HG03060 (cell line): ENCODE data around the gene FOXP2.
"Not testable (repeated sequence)": the region's sequence is repeated elsewhere in the genome, so short reads cannot be mapped to it uniquely, and the experiment has no call there.

Experiments used
- ATAC-seq: cut with Tn5 transposase; IDR thresholded peaks from one replicate; pipeline ENCODE4 v1.9.1; 2021; ENCODE audit warnings: low read depth, moderate number of reproducible peaks; ENCODE audit not compliant: unreplicated experiment

FOXP2 gene

DNA sequence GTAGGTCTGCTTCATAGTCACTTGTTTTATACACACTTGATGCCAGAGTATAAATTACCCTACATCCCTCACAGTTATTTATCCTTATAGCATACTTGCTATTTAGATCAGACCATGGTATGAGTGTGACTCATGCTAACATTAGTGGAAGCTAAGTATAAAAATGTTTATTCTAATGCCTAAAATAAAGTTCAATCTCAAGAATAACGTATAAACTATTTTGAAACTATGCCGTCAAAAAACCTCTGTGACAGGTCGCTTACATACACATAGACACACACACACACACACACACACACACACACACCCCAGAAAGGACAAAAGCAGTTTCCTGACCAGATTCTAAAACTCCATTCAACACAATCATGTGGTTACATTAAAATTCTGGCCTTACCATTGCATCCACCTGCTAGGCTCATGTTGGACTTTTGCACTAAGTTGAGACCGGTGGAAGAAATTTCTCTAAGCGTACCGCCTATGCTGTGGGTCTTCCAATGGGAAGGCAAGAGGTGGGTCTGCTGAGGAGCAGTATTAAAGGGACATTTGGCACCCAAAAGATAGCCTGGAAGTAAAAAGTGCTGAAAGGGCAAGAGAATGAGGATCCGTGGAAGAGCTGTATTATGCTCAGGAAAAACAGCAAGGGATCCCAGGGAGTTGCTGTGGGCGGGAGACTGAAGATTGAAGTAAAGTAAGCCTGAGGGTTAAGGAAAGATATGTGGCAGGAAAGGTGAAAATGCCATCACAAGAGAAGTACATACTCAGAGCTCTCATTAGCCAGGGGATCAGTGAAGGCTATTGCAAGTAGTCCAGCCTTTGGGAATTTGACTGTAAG, 5.0 kb downstream of the FOXP2 start:
- ATAC-seq: no peak

DNA sequence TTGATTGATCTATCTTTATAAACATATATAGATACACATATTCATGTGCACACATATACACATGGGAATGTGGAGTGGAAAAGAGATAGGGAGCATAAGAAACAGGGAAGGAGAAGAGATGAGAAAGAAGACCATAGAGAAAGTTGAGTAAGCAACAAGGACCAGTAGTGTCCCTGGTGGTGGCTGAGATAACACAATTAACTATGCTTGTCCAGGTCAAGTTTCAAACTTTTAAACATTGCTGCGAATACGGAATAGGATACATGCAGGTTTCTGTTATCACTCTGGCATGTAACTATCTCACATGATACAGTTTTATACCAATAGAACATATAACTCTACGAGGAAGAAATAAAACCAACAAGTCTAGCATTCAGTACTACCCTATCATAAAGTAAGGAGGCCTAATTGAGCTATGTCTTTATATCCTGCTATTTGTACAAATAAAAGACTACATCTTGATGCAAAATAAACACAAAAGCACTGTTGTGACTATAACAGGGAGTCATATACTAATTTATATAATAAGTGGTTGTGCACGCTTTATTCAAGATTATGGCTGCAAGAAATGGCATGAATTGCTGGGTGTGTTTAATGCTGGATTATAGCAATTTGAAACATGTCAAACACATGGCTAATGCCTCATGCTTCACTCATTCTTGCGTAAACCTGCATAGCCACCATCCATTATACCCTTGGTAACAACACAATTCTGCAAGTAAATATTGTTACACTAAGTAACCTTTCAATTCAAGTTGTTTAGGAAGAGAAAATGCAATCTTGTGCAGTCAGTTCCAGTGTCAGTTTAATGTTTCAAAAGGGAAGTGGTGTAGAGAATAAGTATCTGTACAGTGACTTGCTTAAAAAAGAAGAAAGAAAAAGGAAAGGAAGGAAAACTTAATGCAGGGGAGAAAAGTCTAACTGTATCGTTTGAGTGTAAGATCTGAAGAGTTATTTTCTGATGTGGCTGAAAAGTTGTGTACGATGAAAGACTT, 8.2 kb downstream of the FOXP2 start:
- no peak for ATAC-seq

GRCh38 chr7:114426382-114426781, 11.8 kb downstream of the FOXP2 start:
- ATAC-seq: no peak

GRCh38 chr7:114426824-114427223, 12.2 kb downstream of the FOXP2 start:
- ATAC-seq: no peak

DNA sequence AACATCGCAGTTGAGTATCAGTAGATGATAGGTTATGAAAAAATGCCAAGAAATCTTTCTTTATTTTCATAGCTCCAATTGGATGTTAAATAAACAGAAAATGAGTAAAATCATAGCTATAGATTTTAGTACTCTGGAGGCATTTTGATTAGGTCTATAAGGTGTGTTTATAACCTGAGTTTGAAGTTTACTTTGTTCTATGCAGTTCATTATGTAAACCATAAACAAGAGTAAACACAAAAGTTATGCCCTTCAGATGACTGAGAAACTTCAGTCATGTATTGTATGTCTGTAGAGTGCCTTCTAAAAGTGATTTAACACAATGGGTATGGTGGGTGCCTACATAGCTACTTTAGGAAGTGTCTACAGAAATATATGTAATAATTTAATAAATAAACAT, 13.6 kb downstream of the FOXP2 start:
- ATAC-seq: no peak

- no peak for ATAC-seq
These were observed 16.6 kb downstream of the FOXP2 start for GRCh38 chr7:114431189-114431588.

DNA sequence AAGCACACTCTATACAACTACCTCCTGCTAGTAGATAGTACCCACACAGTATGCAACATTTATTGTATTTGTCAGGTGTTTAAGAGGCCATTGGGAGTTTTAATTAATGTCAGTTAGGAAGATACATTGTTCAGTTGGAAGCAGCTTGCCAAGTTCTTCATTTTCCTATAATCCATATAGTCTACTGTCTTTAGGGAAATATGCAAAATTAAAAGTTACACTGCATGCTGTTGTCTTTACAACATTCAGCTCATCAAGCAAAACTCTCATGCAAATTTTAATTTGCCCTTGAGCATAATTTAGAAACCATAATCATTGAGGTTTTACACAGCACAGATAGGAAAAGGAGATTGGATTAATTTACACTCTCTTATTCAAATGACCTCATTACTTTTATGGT, 17.4 kb downstream of the FOXP2 start:
- no peak for ATAC-seq

DNA sequence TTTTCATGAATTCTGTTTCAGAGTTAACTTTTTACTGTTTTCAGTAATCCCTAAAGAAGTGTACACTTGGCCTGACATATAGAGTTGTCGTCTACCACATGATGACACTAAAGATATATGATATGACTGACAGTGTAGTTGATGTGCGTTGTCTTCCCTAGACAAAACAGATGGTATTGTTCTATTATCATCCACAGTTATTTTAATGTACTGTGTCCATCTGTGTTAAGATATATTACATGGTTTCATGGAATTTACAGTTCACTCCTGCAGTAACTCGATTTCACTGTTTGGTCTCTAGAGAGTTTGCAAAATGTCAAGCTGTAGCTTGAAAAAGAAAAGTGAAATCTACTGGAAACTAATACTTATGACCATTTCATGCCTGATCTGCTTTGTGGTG, 18.1 kb downstream of the FOXP2 start:
- ATAC-seq: no peak

GRCh38 chr7:114439581-114439980, 25.0 kb downstream of the FOXP2 start:
- ATAC-seq: no peak

DNA sequence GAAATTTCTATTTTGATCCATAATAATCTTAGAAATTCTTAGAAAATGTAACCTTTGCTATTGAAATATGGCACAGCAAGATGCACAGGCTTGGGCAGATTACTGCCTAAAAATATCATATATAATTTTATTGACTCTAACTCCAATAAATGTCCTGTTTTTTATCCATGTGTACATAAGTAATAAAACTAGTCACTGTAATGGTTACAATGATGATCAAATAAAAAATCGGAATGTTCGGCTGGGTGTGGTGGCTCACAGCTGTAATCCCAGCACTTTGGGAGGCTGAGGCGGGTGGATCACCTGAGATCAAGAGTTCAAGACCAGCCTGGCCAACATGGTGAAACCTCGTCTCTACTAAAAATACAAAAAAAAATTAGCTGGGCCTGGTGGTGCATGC, 26.3 kb downstream of the FOXP2 start:
- ATAC-seq: not testable (repeated sequence)

- ATAC-seq: no peak
These were observed 29.6 kb downstream of the FOXP2 start for GRCh38 chr7:114444196-114444595.

- ATAC-seq: no peak
These were observed 35.8 kb downstream of the FOXP2 start for GRCh38 chr7:114450431-114450830.

DNA sequence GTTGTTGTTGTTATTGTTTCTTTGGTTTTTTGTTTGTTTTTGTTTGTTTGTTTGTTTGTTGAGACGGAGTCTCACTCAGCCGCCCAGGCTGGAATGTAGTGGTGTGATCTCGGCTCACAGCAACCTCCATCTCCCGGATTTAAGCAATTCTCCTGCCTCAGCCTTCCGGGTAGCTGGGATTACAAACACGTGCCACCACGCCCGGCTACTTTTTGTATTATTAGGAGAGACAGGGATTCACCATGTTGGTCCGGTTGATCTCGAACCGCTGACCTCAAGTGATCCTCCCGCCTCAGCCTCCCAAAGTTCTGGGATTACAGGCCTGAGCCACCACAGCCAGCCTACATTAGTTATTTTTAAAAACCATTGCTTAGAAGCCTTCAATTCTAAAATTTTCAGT, 45.0 kb downstream of the FOXP2 start:
- no peak for ATAC-seq

DNA sequence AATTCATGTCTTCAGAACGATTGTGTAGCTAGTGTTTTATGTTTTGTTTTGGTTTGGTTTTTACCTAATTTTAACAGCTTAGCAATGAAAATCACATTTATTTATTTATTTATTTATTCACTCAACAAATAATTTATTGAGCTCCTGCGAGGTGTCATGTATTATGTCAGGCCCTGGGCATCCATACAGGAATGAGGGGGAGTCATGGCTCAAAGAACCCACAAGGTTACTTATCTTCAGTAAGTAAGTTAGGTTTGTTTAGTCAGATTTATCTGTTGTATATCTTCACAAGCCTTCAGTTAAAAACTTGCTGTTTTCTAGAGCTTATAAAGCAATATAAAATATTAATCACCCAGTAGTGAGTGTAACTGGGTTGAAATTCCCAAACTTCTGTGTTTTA, 45.4 kb downstream of the FOXP2 start:
- ATAC-seq: no peak

DNA sequence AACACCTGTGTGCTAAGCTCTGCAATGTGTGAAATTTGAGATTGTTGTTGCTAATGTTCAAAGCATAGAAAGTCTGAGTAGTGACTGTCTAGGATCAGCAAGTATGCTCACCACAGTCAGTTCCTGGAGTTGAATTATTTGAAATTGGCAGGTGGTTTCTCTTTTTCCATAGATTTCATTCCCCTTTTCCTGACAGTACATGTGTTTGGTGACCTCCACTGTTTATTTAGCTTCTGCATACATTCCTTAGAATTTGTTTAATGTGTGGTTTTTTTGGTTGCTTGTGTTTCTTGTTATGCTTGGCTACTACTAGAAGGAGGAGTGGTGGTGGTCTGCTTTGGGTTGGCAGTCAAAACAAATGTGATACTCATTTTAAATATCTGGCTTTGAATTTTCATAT, 52.3 kb downstream of the FOXP2 start:
- no peak for ATAC-seq

DNA sequence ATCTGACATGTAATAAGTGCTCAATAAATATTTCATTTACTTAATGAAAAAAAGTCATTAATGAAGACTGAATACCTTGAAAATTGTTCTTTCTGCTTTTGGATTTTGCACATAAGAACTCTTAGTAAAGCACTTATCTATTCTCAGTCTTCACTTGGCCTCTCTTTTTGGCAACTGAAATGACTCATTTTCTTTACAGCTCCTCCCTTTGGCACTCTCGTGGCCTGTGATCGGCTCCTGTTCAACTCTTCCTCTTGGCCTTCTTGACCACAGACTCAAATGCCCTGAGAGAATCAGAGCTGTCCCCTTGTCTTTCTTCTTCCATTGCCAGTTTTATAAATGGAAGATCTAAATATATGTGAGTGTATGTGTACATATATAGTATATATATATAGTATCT, 54.2 kb downstream of the FOXP2 start:
- no peak for ATAC-seq

- no peak for ATAC-seq
These were observed 58.4 kb downstream of the FOXP2 start for GRCh38 chr7:114472896-114473512.

GRCh38 chr7:114478384-114478783, 63.8 kb downstream of the FOXP2 start:
- no peak for ATAC-seq

GRCh38 chr7:114481999-114482398, 67.4 kb downstream of the FOXP2 start:
- no peak for ATAC-seq

GRCh38 chr7:114484226-114484625, 69.6 kb downstream of the FOXP2 start:
- no peak for ATAC-seq

- no peak for ATAC-seq
These were observed 72.6 kb downstream of the FOXP2 start for GRCh38 chr7:114487174-114487573.
